NCI-H146 treated with DMSO at 0.1 percent for 48 hours (cell line): Measurements from ENCODE around the gene HSD11B2.

Source experiments
- DNase-seq: peaks from one replicate; lab custom pipeline; 2025; ENCODE audit not compliant: unreplicated experiment; lab: John Stamatoyannopoulos, UW

HSD11B2 gene

GRCh38 chr16:67448580-67448979 lies 17.7 kb downstream of the HSD11B2 start:
- no peak for DNase-seq

GRCh38 chr16:67449336-67449735 lies 18.4 kb downstream of the HSD11B2 start:
- DNase-seq = no peak

DNA sequence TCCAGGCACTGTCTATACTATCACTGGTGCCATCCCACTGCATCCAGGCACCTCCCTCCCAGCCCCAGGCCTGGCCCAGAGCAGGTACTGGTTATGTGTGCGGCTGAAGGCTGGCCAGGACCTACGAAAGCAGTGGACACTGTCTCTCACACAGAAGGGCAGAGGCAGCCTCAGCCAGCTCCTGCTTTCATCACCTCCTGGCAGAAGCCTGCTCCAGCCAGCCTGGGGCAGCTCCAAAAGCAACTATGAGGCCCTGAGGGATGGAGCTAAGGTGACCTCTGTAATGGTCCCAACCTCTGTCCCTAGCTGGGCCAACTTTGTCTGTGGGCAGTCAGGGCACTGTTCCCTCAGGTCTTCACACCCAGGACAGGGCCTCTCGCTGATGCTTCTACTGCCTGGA lies 18.8 kb downstream of the HSD11B2 start:
- no peak for DNase-seq

GRCh38 chr16:67451061-67451703 lies 20.3 kb downstream of the HSD11B2 start:
- no peak for DNase-seq

- DNase-seq = no peak
These were observed 20.9 kb downstream of the HSD11B2 start for GRCh38 chr16:67451704-67452435.

- DNase-seq = no peak
These were observed 23.2 kb downstream of the HSD11B2 start for GRCh38 chr16:67454104-67454503.

- DNase-seq = no peak
These were observed 23.9 kb downstream of the HSD11B2 start for GRCh38 chr16:67454852-67455251.

- DNase-seq = no peak
These were observed 25.6 kb downstream of the HSD11B2 start for GRCh38 chr16:67456391-67457081.

DNA sequence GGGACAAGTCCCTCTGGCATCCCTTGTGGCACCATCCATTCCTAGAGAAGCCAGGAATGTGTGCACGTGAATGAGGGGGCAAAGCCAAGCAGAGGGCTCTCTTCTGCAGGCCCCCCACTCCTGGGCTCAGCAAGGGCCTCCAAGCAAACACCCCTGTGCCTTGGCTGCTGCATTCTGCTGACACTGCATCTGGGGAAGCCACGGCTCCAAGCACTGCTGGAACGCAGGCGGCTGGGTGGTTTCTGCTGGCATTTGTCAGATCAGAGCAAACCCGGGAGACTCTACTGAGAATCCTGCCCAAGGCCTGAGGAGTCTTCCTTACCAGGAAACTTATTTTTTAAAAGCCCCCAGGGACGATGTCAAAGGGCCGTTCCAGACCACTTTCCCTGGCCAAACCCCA lies 26.7 kb downstream of the HSD11B2 start:
- DNase-seq = no peak

DNA sequence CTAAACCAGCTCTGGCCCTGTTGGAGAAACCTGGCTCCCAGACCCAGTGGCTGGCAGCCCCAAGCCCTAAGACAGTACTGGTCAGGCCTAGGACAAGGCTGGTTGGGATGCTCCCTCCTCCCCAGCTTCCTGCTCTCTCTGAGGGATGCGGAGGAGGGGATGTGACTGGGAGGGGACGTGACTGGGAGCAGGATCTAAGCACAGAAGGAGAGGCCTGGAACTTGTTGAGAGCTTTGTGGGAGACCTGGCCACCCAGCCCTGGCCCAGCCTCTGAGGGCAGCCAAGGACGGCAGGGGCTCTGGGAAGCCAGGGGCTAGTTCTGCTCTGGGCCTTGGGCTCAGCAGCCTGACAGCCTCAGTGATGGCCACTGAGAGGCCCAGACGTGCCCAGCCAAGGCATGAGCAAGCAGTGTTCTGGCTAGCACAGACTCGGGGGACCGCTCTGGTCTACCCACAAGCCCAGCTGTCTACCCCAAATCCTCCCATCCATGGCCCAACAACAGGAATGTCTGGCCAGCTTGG lies 27.3 kb downstream of the HSD11B2 start:
- no peak for DNase-seq

GRCh38 chr16:67459066-67459860 lies 28.3 kb downstream of the HSD11B2 start:
- DNase-seq = no peak

DNA sequence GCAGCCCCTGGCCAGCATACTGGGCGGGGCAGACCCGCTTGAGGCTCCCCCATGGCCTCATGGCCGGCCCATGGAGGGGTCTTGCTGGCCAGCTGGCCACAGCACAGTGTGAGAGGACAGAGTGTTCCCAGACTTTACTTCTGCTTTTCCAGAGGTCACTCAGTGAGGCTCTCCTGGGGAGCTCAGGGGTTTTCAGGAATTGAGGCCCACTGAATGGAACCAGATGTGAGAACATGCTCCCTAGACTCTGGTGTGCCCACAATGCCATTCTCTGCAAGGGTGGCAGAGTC lies 28.9 kb downstream of the HSD11B2 start:
- no peak for DNase-seq

GRCh38 chr16:67460168-67460567 lies 29.2 kb downstream of the HSD11B2 start:
- DNase-seq = no peak

DNA sequence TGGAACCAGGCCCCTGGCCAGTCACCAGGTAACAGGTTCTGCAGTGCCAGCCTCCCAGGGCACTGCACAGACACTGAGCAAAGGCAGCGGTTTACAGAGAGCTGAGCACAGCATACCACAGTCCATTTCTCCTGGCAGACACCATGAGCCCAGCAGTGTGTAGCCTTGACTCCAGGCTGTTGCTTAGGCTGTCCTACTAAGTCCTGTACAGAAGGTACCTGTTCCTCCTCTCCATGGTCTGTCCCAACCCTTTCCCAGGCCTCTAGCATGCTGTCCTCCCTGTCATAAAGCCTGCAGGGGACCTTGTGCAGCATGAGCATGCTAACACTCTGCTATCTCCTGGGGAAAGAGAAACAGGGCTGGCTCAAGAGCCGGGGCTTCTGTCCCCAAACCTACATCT lies 30.0 kb downstream of the HSD11B2 start:
- DNase-seq = no peak

- no peak for DNase-seq
These were observed 30.8 kb downstream of the HSD11B2 start for GRCh38 chr16:67461600-67462278.

GRCh38 chr16:67462279-67462655 lies 31.3 kb downstream of the HSD11B2 start:
- no peak for DNase-seq

DNA sequence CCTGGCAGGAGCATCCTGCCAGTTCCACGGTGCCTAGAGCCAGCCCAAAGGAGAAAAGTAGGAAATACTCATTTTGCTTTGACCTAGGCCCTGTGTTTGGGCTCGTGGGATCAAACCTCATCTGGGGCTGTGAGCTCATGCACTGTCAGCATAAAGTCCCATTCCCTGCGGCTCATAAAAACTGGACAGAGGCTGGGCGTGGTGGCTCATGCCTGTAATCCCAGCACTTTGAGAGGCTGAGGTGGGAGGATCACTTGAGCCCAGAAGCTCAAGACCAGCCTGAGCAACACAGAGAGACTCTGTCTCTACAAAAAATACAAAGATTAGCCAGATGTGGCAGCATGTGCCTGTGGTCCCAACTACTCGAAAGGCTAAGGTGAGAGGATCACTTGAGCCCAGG lies 32.1 kb downstream of the HSD11B2 start:
- DNase-seq = no peak

GRCh38 chr16:67463691-67464090 lies 32.8 kb downstream of the HSD11B2 start:
- no peak for DNase-seq

DNA sequence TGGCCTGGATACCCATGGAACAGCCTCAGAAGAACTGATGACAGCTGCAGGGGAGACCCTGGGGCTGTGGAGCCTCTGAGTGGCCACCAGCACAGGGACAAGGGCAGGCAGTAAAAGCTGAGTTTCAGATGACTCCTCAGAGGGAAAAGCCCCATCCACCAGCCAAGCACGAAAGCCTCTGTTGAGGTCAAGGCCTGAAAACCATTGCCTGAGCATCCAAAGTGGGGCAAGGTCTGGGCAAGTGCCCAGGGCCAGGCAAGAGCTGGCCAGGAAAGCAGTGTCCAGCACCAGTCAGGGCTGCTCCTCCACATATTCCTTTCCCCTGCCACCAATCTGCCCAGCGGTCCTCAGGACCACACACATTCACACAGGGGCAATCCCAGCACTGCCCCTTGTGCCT lies 33.6 kb downstream of the HSD11B2 start:
- no peak for DNase-seq

DNA sequence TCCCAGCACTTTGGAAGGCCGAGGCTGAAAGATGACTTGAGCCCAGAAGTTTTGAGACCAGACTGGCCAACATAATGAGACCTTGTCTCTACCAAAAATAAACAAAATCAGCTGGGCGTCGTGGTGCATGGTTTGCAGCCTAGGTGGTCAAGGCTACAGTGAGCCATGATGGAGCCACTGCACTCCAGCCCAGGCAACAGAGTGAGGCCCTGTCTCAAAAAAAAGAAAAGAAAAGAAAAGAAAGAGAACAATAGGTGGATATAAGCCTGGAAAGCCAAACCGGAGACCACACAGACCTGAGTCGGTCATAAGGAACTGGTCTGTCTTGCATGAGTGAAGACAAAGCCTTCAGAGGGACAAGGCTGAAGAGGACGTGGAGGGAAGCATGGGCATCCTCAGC lies 35.7 kb downstream of the HSD11B2 start:
- no peak for DNase-seq

GRCh38 chr16:67468731-67469130 lies 37.8 kb downstream of the HSD11B2 start:
- DNase-seq = no peak
